Measurements from ENCODE around the gene PTPRD.

The PTPRD gene

DNA sequence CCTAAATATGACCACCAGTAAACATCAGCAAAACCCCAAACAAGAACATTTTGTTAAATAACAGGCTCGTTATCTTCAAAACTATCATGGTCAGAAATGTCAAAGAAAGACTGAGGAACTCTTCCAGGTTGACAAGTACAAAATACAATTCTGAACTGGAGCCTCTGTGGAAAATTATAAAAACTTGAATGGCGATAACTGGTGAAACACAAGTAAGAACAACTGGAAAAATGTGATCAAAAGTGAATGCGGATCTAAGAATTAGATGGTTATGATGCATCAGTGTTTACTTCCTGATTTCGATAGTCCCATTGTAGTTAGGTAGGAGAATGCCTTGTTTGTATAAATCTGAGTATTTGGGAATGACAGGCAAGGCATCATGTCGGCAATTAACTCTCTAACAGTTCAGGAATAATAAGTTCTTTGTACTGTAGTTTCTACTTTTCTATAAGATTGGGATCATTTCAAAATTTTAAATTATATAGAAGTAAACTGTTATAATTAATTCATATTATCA lies 2073.1 kb downstream of the PTPRD start:
- no peaks in the 10 kb centered on the region for H3K36me3 ChIP-seq (ENCODE audit: control insufficient read depth in 2 of 2, insufficient read depth in 2 of 2, low read length in 2 of 2)
- no peak overlapping the region for H3K27ac ChIP-seq (ENCODE audit: low read length)
- no peak overlapping the region for H3K9ac ChIP-seq (ENCODE audit: low read length in 2 of 2)
- no peaks in the 10 kb centered on the region for H3K27me3 ChIP-seq (ENCODE audit: control insufficient read depth in 1 of 2, insufficient read depth in 2 of 2, low read length in 2 of 2)
- no peaks in the 10 kb centered on the region for H3K9me3 ChIP-seq (ENCODE audit: control insufficient read depth in 2 of 2, low read length in 2 of 2)
- no peak overlapping the region for H3K4me3 ChIP-seq (ENCODE audit: low read length in 2 of 2)
- H3K4me1 ChIP-seq (ENCODE audit: control insufficient read depth, insufficient read depth, low read length), result no peaks in the 10 kb centered on the region

DNA sequence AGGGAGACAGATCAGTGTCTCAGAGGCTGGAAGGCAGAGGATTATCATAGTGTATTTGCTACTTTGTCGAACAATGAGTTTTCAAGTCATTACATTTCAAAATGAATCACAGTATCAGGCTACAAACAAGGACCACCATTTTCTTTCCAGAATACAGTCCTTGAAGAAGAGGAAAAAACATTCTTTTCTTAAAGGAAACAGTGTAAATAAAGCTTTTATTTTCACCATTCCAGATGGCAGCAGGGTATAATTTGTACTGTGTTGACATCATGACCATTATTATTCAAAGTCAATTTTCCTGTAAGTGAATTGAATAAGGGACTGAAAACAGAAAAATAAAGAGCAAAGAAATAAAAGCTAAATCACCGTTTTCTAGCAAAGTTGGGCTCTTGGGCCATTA lies 2076.0 kb downstream of the PTPRD start:
- Histone ChIP-seq H3K9ac (ENCODE audit: low read length in 2 of 2) (no peak overlapping the region), H3K27ac (ENCODE audit: low read length) (no peak overlapping the region)

GRCh38 chr9:8534828-8535227 lies 2078.0 kb downstream of the PTPRD start:
- Histone ChIP-seq H3K9me3 (ENCODE audit: control insufficient read depth in 2 of 2, low read length in 2 of 2) (no peaks in the 10 kb centered on the region), H3K27ac (ENCODE audit: low read length) (no peak overlapping the region), H3K9ac (ENCODE audit: low read length in 2 of 2) (no peak overlapping the region), H3K36me3 (ENCODE audit: control insufficient read depth in 2 of 2, insufficient read depth in 2 of 2, low read length in 2 of 2) (no peaks in the 10 kb centered on the region), H3K27me3 (ENCODE audit: control insufficient read depth in 1 of 2, insufficient read depth in 2 of 2, low read length in 2 of 2) (no peaks in the 10 kb centered on the region), H3K4me1 (ENCODE audit: control insufficient read depth, insufficient read depth, low read length) (no peaks in the 10 kb centered on the region), H3K4me3 (ENCODE audit: low read length in 2 of 2) (no peak overlapping the region)

More for the DNA sequence above, 2076.0 kb downstream of the PTPRD start:
- no peaks in the 10 kb centered on the region for H3K4me1 ChIP-seq (ENCODE audit: control insufficient read depth, insufficient read depth, low read length)
- H3K9me3 ChIP-seq (ENCODE audit: control insufficient read depth in 2 of 2, low read length in 2 of 2), result no peaks in the 10 kb centered on the region
- no peaks in the 10 kb centered on the region for H3K36me3 ChIP-seq (ENCODE audit: control insufficient read depth in 2 of 2, insufficient read depth in 2 of 2, low read length in 2 of 2)
- H3K27me3 ChIP-seq (ENCODE audit: control insufficient read depth in 1 of 2, insufficient read depth in 2 of 2, low read length in 2 of 2), result no peaks in the 10 kb centered on the region
- no peak overlapping the region for H3K4me3 ChIP-seq (ENCODE audit: low read length in 2 of 2)

GRCh38 chr9:8533681-8534080 lies 2079.1 kb downstream of the PTPRD start:
- no peak overlapping the region for H3K4me3 ChIP-seq (ENCODE audit: low read length in 2 of 2)
- H3K4me1 ChIP-seq (ENCODE audit: control insufficient read depth, insufficient read depth, low read length), result no peaks in the 10 kb centered on the region
- H3K27me3 ChIP-seq (ENCODE audit: control insufficient read depth in 1 of 2, insufficient read depth in 2 of 2, low read length in 2 of 2), result no peaks in the 10 kb centered on the region
- H3K36me3 ChIP-seq (ENCODE audit: control insufficient read depth in 2 of 2, insufficient read depth in 2 of 2, low read length in 2 of 2), result no peaks in the 10 kb centered on the region
- H3K9ac ChIP-seq (ENCODE audit: low read length in 2 of 2), result no peak overlapping the region
- H3K9me3 ChIP-seq (ENCODE audit: control insufficient read depth in 2 of 2, low read length in 2 of 2), result no peaks in the 10 kb centered on the region
- no peak overlapping the region for H3K27ac ChIP-seq (ENCODE audit: low read length)

DNA sequence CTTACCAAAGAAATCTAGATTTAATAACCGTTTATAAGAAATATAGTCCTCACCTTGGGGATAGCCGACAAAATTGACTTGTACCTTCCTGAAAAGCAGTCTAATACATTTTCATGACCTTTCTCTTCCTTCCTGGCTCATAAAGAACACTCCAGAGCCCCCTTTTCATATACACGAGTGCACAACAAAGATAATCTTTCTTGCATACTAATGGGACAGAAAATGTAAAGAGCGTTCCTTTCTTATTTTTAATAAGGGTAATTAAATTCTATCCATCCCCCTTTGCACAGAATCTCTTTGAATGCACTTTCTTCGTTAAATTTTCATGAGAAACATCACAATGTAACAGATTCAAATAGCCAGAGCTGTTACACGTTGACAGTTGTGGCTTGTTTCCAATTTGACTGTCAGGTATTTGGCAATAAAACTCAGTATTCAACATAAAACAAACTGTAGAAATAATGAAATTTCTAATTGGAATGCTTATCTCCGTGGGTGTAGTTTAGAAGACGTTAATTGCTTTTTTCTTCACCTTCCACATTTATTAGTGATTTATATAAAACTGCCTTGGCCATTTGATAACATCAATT lies 2080.9 kb downstream of the PTPRD start:
- no peaks in the 10 kb centered on the region for H3K27me3 ChIP-seq (ENCODE audit: control insufficient read depth in 1 of 2, insufficient read depth in 2 of 2, low read length in 2 of 2)
- H3K4me3 ChIP-seq (ENCODE audit: low read length in 2 of 2), result no peak overlapping the region
- no peaks in the 10 kb centered on the region for H3K36me3 ChIP-seq (ENCODE audit: control insufficient read depth in 2 of 2, insufficient read depth in 2 of 2, low read length in 2 of 2)
- no peaks in the 10 kb centered on the region for H3K4me1 ChIP-seq (ENCODE audit: control insufficient read depth, insufficient read depth, low read length)
- H3K9ac ChIP-seq (ENCODE audit: low read length in 2 of 2), result no peak overlapping the region
- H3K9me3 ChIP-seq (ENCODE audit: control insufficient read depth in 2 of 2, low read length in 2 of 2), result no peaks in the 10 kb centered on the region
- no peak overlapping the region for H3K27ac ChIP-seq (ENCODE audit: low read length)

GRCh38 chr9:8521112-8521511 lies 2091.7 kb downstream of the PTPRD start:
- Histone ChIP-seq H3K9me3 (ENCODE audit: control insufficient read depth in 2 of 2, low read length in 2 of 2) (no peaks in the 10 kb centered on the region), H3K4me3 (ENCODE audit: low read length in 2 of 2) (no peak overlapping the region), H3K27me3 (ENCODE audit: control insufficient read depth in 1 of 2, insufficient read depth in 2 of 2, low read length in 2 of 2) (no peaks in the 10 kb centered on the region), H3K36me3 (ENCODE audit: control insufficient read depth in 2 of 2, insufficient read depth in 2 of 2, low read length in 2 of 2) (no peaks in the 10 kb centered on the region), H3K9ac (ENCODE audit: low read length in 2 of 2) (no peak overlapping the region), H3K27ac (ENCODE audit: low read length) (no peak overlapping the region), H3K4me1 (ENCODE audit: control insufficient read depth, insufficient read depth, low read length) (no peaks in the 10 kb centered on the region)

- Histone ChIP-seq H3K27me3 (ENCODE audit: control insufficient read depth in 1 of 2, insufficient read depth in 2 of 2, low read length in 2 of 2) (no peaks in the 10 kb centered on the region), H3K4me1 (ENCODE audit: control insufficient read depth, insufficient read depth, low read length) (no peaks in the 10 kb centered on the region), H3K9me3 (ENCODE audit: control insufficient read depth in 2 of 2, low read length in 2 of 2) (no peaks in the 10 kb centered on the region), H3K27ac (ENCODE audit: low read length) (no peak overlapping the region), H3K9ac (ENCODE audit: low read length in 2 of 2) (no peak overlapping the region), H3K36me3 (ENCODE audit: control insufficient read depth in 2 of 2, insufficient read depth in 2 of 2, low read length in 2 of 2) (no peaks in the 10 kb centered on the region), H3K4me3 (ENCODE audit: low read length in 2 of 2) (no peak overlapping the region)
Observed at GRCh38 chr9:8515748-8516147, 2097.1 kb downstream of the PTPRD start.

DNA sequence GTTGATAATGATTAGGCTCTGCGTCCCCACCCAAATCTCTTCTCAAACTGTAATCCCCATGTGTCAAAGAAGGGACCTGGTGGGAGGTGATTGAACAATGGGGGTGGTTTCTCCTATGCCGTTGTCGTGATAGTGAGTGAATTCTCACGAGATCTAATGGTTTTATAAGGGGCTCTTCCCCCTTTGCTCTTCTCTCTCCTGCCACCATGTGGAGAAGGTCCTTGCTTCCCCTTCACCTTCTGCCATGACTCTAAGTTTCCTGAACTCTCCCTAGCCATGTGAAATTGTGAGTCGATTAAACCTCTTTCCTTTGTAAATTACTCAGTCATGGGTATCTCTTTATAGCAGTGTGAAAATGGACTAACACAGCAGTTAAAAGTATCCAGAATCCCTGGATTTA lies 2098.0 kb downstream of the PTPRD start:
- Histone ChIP-seq H3K27ac (ENCODE audit: low read length) (no peak overlapping the region), H3K4me1 (ENCODE audit: control insufficient read depth, insufficient read depth, low read length) (no peaks in the 10 kb centered on the region), H3K4me3 (ENCODE audit: low read length in 2 of 2) (no peak overlapping the region), H3K27me3 (ENCODE audit: control insufficient read depth in 1 of 2, insufficient read depth in 2 of 2, low read length in 2 of 2) (no peaks in the 10 kb centered on the region), H3K9ac (ENCODE audit: low read length in 2 of 2) (no peak overlapping the region), H3K36me3 (ENCODE audit: control insufficient read depth in 2 of 2, insufficient read depth in 2 of 2, low read length in 2 of 2) (no peaks in the 10 kb centered on the region), H3K9me3 (ENCODE audit: control insufficient read depth in 2 of 2, low read length in 2 of 2) (no peaks in the 10 kb centered on the region)

DNA sequence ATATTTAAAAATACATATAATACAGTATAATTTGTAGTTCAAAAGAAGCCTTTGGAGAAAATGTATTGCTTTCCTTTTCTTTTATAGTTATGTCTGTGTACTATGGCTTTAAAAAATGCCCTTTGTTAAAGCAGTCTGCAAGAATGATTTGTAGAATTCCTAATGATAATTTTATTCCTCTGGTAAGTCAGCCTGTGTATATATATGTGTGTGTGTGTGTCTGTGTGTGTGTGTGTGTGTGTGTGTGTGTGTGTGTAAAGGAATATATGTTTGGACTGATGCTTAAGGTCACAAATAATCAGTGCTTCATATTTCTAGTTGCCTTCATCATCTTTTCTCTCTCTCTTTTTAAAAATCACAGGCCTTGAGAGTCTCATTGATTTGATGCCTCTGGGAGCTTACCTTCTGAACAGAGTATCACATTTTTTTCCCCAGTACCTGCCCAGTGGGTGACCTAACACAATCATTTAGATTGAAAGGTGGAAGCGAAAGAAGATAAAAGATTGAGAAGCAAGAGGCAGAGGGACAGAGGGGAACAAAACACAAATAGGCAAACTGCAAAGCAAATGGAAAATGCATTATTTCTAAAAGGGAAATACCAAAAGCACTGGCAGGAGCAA lies 2104.0 kb downstream of the PTPRD start:
- no peak overlapping the region for H3K9ac ChIP-seq (ENCODE audit: low read length in 2 of 2)
- H3K4me1 ChIP-seq (ENCODE audit: control insufficient read depth, insufficient read depth, low read length), result no peaks in the 10 kb centered on the region
- H3K36me3 ChIP-seq (ENCODE audit: control insufficient read depth in 2 of 2, insufficient read depth in 2 of 2, low read length in 2 of 2), result no peaks in the 10 kb centered on the region
- H3K4me3 ChIP-seq (ENCODE audit: low read length in 2 of 2), result no peak overlapping the region
- H3K27ac ChIP-seq (ENCODE audit: low read length), result no peak overlapping the region
- no peaks in the 10 kb centered on the region for H3K9me3 ChIP-seq (ENCODE audit: control insufficient read depth in 2 of 2, low read length in 2 of 2)
- H3K27me3 ChIP-seq (ENCODE audit: control insufficient read depth in 1 of 2, insufficient read depth in 2 of 2, low read length in 2 of 2), result no peaks in the 10 kb centered on the region

DNA sequence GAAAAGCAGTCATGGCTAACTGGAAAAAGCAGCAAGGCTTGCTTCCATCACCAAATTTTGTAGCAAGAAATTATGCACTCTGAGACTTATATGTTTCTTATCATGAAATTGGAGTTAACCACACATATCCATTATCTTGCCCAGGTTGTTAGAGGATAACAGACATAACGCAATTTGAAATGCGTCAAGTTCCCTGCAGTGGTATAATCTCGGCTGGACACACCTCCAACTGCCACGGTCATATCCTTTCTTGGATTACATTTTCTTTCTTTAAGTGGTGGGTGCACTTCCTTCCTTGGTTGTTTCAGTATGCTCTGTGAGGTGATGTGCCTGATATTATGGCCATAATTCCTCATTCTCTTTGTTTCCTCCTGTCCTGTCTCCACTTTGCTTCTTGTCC lies 2118.2 kb downstream of the PTPRD start:
- Histone ChIP-seq H3K9ac (ENCODE audit: low read length in 2 of 2) (no peak overlapping the region), H3K4me1 (ENCODE audit: control insufficient read depth, insufficient read depth, low read length) (no peaks in the 10 kb centered on the region), H3K4me3 (ENCODE audit: low read length in 2 of 2) (no peak overlapping the region), H3K27me3 (ENCODE audit: control insufficient read depth in 1 of 2, insufficient read depth in 2 of 2, low read length in 2 of 2) (no peaks in the 10 kb centered on the region), H3K27ac (ENCODE audit: low read length) (no peak overlapping the region), H3K36me3 (ENCODE audit: control insufficient read depth in 2 of 2, insufficient read depth in 2 of 2, low read length in 2 of 2) (no peaks in the 10 kb centered on the region), H3K9me3 (ENCODE audit: control insufficient read depth in 2 of 2, low read length in 2 of 2) (no peaks in the 10 kb centered on the region)

- H3K27me3 ChIP-seq (ENCODE audit: control insufficient read depth in 1 of 2, insufficient read depth in 2 of 2, low read length in 2 of 2), result no peaks in the 10 kb centered on the region
- no peak overlapping the region for H3K9ac ChIP-seq (ENCODE audit: low read length in 2 of 2)
- H3K4me3 ChIP-seq (ENCODE audit: low read length in 2 of 2), result no peak overlapping the region
- no peaks in the 10 kb centered on the region for H3K9me3 ChIP-seq (ENCODE audit: control insufficient read depth in 2 of 2, low read length in 2 of 2)
- H3K27ac ChIP-seq (ENCODE audit: low read length), result no peak overlapping the region
- H3K4me1 ChIP-seq (ENCODE audit: control insufficient read depth, insufficient read depth, low read length), result no peaks in the 10 kb centered on the region
- no peaks in the 10 kb centered on the region for H3K36me3 ChIP-seq (ENCODE audit: control insufficient read depth in 2 of 2, insufficient read depth in 2 of 2, low read length in 2 of 2)
Observed at GRCh38 chr9:8492679-8493078, 2120.1 kb downstream of the PTPRD start.
